Endothelial cell of umbilical vein (primary cell): ENCODE data around the gene PDE6B. TPM values are rescaled to one million over a fixed set of nuclear protein-coding genes. Genes with fewer than 3 reads are reported as not detected.

Experiments used
- BruUV-seq: library from RNA; stranded (reverse); fragments of 400-500 nt; replicated peaks from 2 replicates; lab custom pipeline; 2021; lab: Mats Ljungman, UMichigan
- CTCF ChIA-PET: fragments of 300-600, 350-600 bp; sonication (Branson Sonifier 250); formaldehyde crosslinking; loops from one replicate; lab custom pipeline; 2021; ENCODE audit warnings: antibody characterized with exemption, inconsistent platforms; lab: Charles Lee
- POLR2A ChIA-PET: fragments of 300-600, 350-600 bp; sonication (Branson Sonifier 250); formaldehyde crosslinking; loops from one replicate; lab custom pipeline; 2021; ENCODE audit warnings: antibody characterized with exemption, inconsistent platforms; lab: Charles Lee
- DNase-seq: peaks from one replicate; pipeline ENCODE4 v3.0.0-alpha.2; 2011; ENCODE audit warnings: low read depth, low spot score
- FAIRE-seq: peaks from 2 replicates; lab custom pipeline; 2011; peaks lifted over from hg19 to GRCh38; lab: Jason Lieb, UNC
- H2AFZ ChIP-seq: 2 replicates; pipeline ENCODE4 v1.6.0; 2012; ENCODE audit warnings: low read depth, low read length, control low read depth, inconsistent platforms
- H3K27ac ChIP-seq: 2 replicates; pipeline ENCODE4 v1.5.1; 2011; ENCODE audit warnings: low read depth, mild to moderate bottlenecking, control low read depth, low read length, moderate library complexity; ENCODE audit not compliant: insufficient read depth
- H3K27me3 ChIP-seq, 2 experiments: 2 replicates each; pipeline versions ENCODE4 v1.6.0 to v1.6.1; 2011; ENCODE audit warnings: low read length in 2 of 2, mixed read lengths in 1 of 2; ENCODE audit not compliant: control insufficient read depth in 2 of 2, insufficient read depth in 2 of 2
- H3K36me3 ChIP-seq, 2 experiments: 2 replicates in 1 of 2; 3 replicates in 1 of 2; pipeline ENCODE4 v1.5.1; 2011; ENCODE audit warnings: low read length in 2 of 2, mild to moderate bottlenecking in 1 of 2, moderate library complexity in 1 of 2; ENCODE audit not compliant: control insufficient read depth in 2 of 2, insufficient read depth in 2 of 2; ENCODE audit errors: extremely low read depth in 1 of 2
- H3K4me1 ChIP-seq: 3 replicates; pipeline ENCODE4 v1.5.1; 2011; ENCODE audit warnings: mild to moderate bottlenecking, low read length; ENCODE audit not compliant: control insufficient read depth, insufficient read depth; ENCODE audit errors: extremely low read depth
- H3K4me2 ChIP-seq: 2 replicates; pipeline ENCODE4 v1.6.1; 2011; ENCODE audit warnings: low read length, control low read depth, mixed read lengths; ENCODE audit not compliant: insufficient read depth
- H3K4me3 ChIP-seq, 3 experiments: fragments of 200-600 bp in 1 of 3; sonication (generic), shearing (Covaris generic) in 1 of 3; replicated peaks in 1 of 3; 2 replicates each; pipeline ENCODE4 v1.5.1; 2011 to 2016; ENCODE audit warnings: control low read depth in 3 of 3, low read length in 3 of 3, mild to moderate bottlenecking in 2 of 3, inconsistent platforms in 1 of 3, low read depth in 1 of 3, moderate library complexity in 1 of 3; ENCODE audit not compliant: insufficient read depth in 1 of 3
- H3K79me2 ChIP-seq: 2 replicates; pipeline ENCODE4 v1.6.0; 2012; ENCODE audit warnings: low read length, inconsistent platforms; ENCODE audit not compliant: control insufficient read depth, insufficient read depth
- H3K9ac ChIP-seq: replicated peaks from 2 replicates; pipeline ENCODE3; 2011; ENCODE audit warnings: low read length, control low read depth; ENCODE audit not compliant: insufficient read depth; ENCODE audit errors: extremely low read depth
- H3K9me1 ChIP-seq: replicated peaks from 3 replicates; pipeline ENCODE4 v1.6.0; 2011; ENCODE audit warnings: mild to moderate bottlenecking, low read length; ENCODE audit not compliant: control insufficient read depth, insufficient read depth; ENCODE audit errors: extremely low read depth
- H3K9me3 ChIP-seq: replicated peaks from 2 replicates; pipeline ENCODE4 v1.5.1; 2012; ENCODE audit warnings: low read length, inconsistent platforms; ENCODE audit not compliant: control insufficient read depth, insufficient read depth
- H4K20me1 ChIP-seq: replicated peaks from 2 replicates; pipeline ENCODE3; 2011; ENCODE audit warnings: mild to moderate bottlenecking, low read length; ENCODE audit not compliant: control insufficient read depth, insufficient read depth; ENCODE audit errors: extremely low read depth
- CTCF ChIP-seq, 2 donors: IDR thresholded peaks; 1 replicate in 1 of 2; 2 replicates in 1 of 2; pipeline ENCODE4 v1.5.1; 2011; ENCODE audit warnings: low read length in 2 of 2, mild to moderate bottlenecking in 2 of 2, moderate library complexity in 2 of 2, control low read depth in 1 of 2, inconsistent platforms in 1 of 2, low read depth in 1 of 2; ENCODE audit not compliant: insufficient read depth in 1 of 2; ENCODE audit errors: extremely low read depth in 1 of 2
- EZH2 ChIP-seq: IDR thresholded peaks from 2 replicates; pipeline ENCODE4 v1.6.1; 2012; ENCODE audit warnings: borderline replicate concordance, low read depth, mild to moderate bottlenecking, moderate library complexity, low read length, inconsistent platforms; ENCODE audit not compliant: severe bottlenecking
- FOS ChIP-seq: IDR thresholded peaks from 2 replicates; pipeline ENCODE4 v1.6.1; 2011; ENCODE audit warnings: mild to moderate bottlenecking, low read length, moderate library complexity, borderline replicate concordance; ENCODE audit not compliant: insufficient read depth
- GATA2 ChIP-seq: IDR thresholded peaks from 2 replicates; pipeline ENCODE4 v1.7.0; 2011; ENCODE audit warnings: low read depth, mild to moderate bottlenecking, moderate library complexity, mixed read lengths, low read length; ENCODE audit not compliant: insufficient read length, insufficient read depth
- JUN ChIP-seq: IDR thresholded peaks from 2 replicates; pipeline ENCODE4 v1.6.1; 2011; ENCODE audit warnings: borderline replicate concordance, low read depth; ENCODE audit not compliant: insufficient read length, insufficient read depth
- MAX ChIP-seq: IDR thresholded peaks from 2 replicates; pipeline ENCODE4 v1.6.1; 2011; ENCODE audit not compliant: insufficient read depth, insufficient read length
- MYC ChIP-seq: IDR thresholded peaks from one replicate; pipeline ENCODE4 v1.6.1; 2011; ENCODE audit warnings: mild to moderate bottlenecking, low read depth, low read length
- dilution Hi-C: fragments of 300-500 bp; cut with MboI; formaldehyde crosslinking; loops from one replicate; pipeline ENCODE4 v1.15.0; 2019; ENCODE audit warnings: low sequenced_read_pairs; ENCODE audit not compliant: extremely low pct_ligation_motif_present
- intact Hi-C: fragments of 100-400 bp; cut with micrococcal nuclease; formaldehyde crosslinking; loops from one replicate; pipeline ENCODE4 v1.10.0; 2022
- polyA plus RNA-seq, 4 experiments: library from polyadenylated mRNA; depleted of rRNA in 3 of 4; stranded (reverse) in 3 of 4; unstranded in 1 of 4; fragments of >200 nt; gene quantifications; 2 replicates each; pipeline versions ENCODE4 v1.2.1 to v1.2.3, GENCODE V29; 2011 to 2012; ENCODE audit warnings: missing spikeins in 1 of 4
- total RNA-seq: library from RNA; stranded (reverse); gene quantifications from 2 replicates; pipeline ENCODE4 v1.2.3, GENCODE V29; 2021

The PDE6B gene
- total and polyA plus RNA-seq, 2 donors (not counting 3 experiments of a cell fraction or from before 2014, with no cell fraction given) = 0.77 to 1.8 TPM

- Histone ChIP-seq H3K79me2 (no peaks in the 10 kb centered on the region), H4K20me1 (no peaks in the 10 kb centered on the region), H3K9me3 (no peaks in the 10 kb centered on the region), H3K27ac (no peak overlapping the region), H3K4me3 (no peak overlapping the region), H3K27me3 (no peaks in the 10 kb centered on the region), H3K36me3 (no peaks in the 10 kb centered on the region), H3K4me2 (no peak overlapping the region), H3K4me1 (no peaks in the 10 kb centered on the region), H3K9ac (no peak overlapping the region), H3K9me1 (no peaks in the 10 kb centered on the region), H2AFZ (no peak overlapping the region)
- ChIA-PET CTCF (interaction anchor here (0.9 kb wide), 1 partner anchor 11 kb away, joined by 3 read pairs; no protein-coding TSS in a partner anchor), POLR2A (no interaction called here)
- FAIRE-seq (no peak), DNase-seq (no peak)
- BruUV-seq = no TSS peak
- intact Hi-C loops (no loop called here), dilution Hi-C loops (no loop called here)
- TF ChIP-seq FOS (no peak), MYC (no peak), EZH2 (no peak), JUN (no peak), GATA2 (no peak), MAX (no peak), CTCF (IDR thresholded peaks at IDR 0.05; ENCODE audit: extremely low read depth in 1 of 2, insufficient read depth in 1 of 2, low read depth in 1 of 2, low read length in 2 of 2) (no peak)
Observed at GRCh38 chr4:648579-649292, 23.4 kb downstream of the PDE6B start.
